ENCODE measurements around the gene DCLK2.
A peak's percentile ranks its signal among the peaks of the same experiment; 100 is the strongest.
"Not testable (repeated sequence)": the region's sequence is repeated elsewhere in the genome, so short reads cannot be mapped to it uniquely, and the experiment has no call there.

DCLK2 gene

GRCh38 chr4:150158041-150158440, 79.8 kb downstream of the DCLK2 start:
- no peak for DNase-seq

GRCh38 chr4:150160473-150160872, 82.2 kb downstream of the DCLK2 start:
- no peak for DNase-seq

- DNase-seq = no peak
Measured at GRCh38 chr4:150161109-150161508, 82.9 kb downstream of the DCLK2 start.

- DNase-seq = not testable (repeated sequence)
Measured at GRCh38 chr4:150162020-150162419, 83.8 kb downstream of the DCLK2 start.

- DNase-seq = no peak
Measured at GRCh38 chr4:150164055-150164454, 85.8 kb downstream of the DCLK2 start.

GRCh38 chr4:150164956-150165629, 86.8 kb downstream of the DCLK2 start:
- DNase-seq = no peak

- DNase-seq = no peak
Measured at GRCh38 chr4:150167054-150167453, 88.8 kb downstream of the DCLK2 start.

GRCh38 chr4:150173432-150173861, 95.2 kb downstream of the DCLK2 start:
- no peak for DNase-seq

GRCh38 chr4:150173982-150174398, 95.7 kb downstream of the DCLK2 start:
- no peak for DNase-seq

- no peak for DNase-seq
Measured at GRCh38 chr4:150176547-150176946, 98.3 kb downstream of the DCLK2 start.

GRCh38 chr4:150178161-150178560, 99.9 kb downstream of the DCLK2 start:
- DNase-seq = no peak

- no peak for DNase-seq
Measured at GRCh38 chr4:150181536-150181935, 103.3 kb downstream of the DCLK2 start.

- DNase-seq = no peak
Measured at GRCh38 chr4:150182794-150183193, 104.5 kb downstream of the DCLK2 start.

GRCh38 chr4:150185033-150185432, 106.8 kb downstream of the DCLK2 start:
- not testable (repeated sequence) for DNase-seq

- DNase-seq = no peak
Measured at GRCh38 chr4:150192986-150193385, 114.7 kb downstream of the DCLK2 start.

- not testable (repeated sequence) for DNase-seq
Measured at GRCh38 chr4:150197256-150197655, 119.0 kb downstream of the DCLK2 start.

- DNase-seq = no peak
Measured at GRCh38 chr4:150199056-150199455, 120.8 kb downstream of the DCLK2 start.

GRCh38 chr4:150205016-150205415, 126.8 kb downstream of the DCLK2 start:
- no peak for DNase-seq

GRCh38 chr4:150206265-150206664, 128.0 kb downstream of the DCLK2 start:
- DNase-seq = no peak

- no peak for DNase-seq
Measured at GRCh38 chr4:150206954-150207353, 128.7 kb downstream of the DCLK2 start.

- no peak for DNase-seq
Measured at GRCh38 chr4:150207871-150208270, 129.6 kb downstream of the DCLK2 start.

- peak; percentile 2 for DNase-seq
Measured at GRCh38 chr4:150209140-150209829, 131.0 kb downstream of the DCLK2 start.

- no peak for DNase-seq
Measured at GRCh38 chr4:150211016-150211415, 132.8 kb downstream of the DCLK2 start.

- DNase-seq = no peak
Measured at GRCh38 chr4:150211799-150212445, 133.7 kb downstream of the DCLK2 start.

All from CD4-positive, alpha-beta T cell treated with Interferon gamma for 1 hour (primary cell).